A673 (cell line): ENCODE measurements around the gene FAM13A.

Experiments
- EZH2 ChIP-seq: fragments of 200-600 bp; sonication (generic); IDR thresholded peaks from 2 replicates; pipeline ENCODE4 v1.6.1; 2017; ENCODE audit warnings: borderline replicate concordance, low read depth, mild to moderate bottlenecking, mixed read lengths, antibody characterized with exemption, low read length; ENCODE audit not compliant: poor library complexity, severe bottlenecking
- TF ChIP-seq, protein P1 (sequence below): fragments of 300-800, 200-600 bp; sonication (generic); conservative IDR thresholded peaks from 2 replicates; pipeline ENCODE4 v1.5.1; 2017; ENCODE audit warnings: low read depth, mild to moderate bottlenecking, antibody characterized with exemption, low read length, moderate library complexity, mixed read lengths

DNA sequence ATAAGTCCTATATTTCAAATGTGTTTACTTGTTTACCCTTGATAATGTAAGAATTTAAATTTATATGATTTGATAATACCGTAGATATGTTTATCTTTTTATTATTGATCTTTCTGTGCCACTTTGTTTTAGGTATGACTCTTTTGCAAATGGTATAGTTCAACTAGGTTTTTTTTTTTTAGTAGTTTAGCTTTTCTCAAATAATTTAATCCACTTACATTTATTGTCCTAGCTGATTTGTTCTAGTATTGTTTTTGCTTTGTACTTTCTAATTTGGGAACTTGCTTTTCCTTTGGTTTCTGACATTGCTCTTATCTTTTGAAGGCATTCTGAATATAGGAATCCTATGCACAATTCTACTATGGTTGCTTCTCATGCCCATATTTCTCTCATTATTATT lies 260.4 kb downstream of the FAM13A start:
- TF ChIP-seq EZH2: no peak
- TF ChIP-seq, protein P1, sequence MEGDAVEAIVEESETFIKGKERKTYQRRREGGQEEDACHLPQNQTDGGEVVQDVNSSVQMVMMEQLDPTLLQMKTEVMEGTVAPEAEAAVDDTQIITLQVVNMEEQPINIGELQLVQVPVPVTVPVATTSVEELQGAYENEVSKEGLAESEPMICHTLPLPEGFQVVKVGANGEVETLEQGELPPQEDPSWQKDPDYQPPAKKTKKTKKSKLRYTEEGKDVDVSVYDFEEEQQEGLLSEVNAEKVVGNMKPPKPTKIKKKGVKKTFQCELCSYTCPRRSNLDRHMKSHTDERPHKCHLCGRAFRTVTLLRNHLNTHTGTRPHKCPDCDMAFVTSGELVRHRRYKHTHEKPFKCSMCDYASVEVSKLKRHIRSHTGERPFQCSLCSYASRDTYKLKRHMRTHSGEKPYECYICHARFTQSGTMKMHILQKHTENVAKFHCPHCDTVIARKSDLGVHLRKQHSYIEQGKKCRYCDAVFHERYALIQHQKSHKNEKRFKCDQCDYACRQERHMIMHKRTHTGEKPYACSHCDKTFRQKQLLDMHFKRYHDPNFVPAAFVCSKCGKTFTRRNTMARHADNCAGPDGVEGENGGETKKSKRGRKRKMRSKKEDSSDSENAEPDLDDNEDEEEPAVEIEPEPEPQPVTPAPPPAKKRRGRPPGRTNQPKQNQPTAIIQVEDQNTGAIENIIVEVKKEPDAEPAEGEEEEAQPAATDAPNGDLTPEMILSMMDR: no peak
